C4-2B (cell line): ENCODE data around the gene TRIM67.

Experiments used
- ZFX ChIP-seq: fragments of 450-650 bp; IDR thresholded peaks from 2 replicates; pipeline ENCODE4 v1.6.1; 2017
- TF ChIP-seq, protein P1 (sequence below): fragments of 450-650 bp; conservative IDR thresholded peaks from 2 replicates; pipeline ENCODE4 v1.5.1; 2017; ENCODE audit warnings: mild to moderate bottlenecking

DNA sequence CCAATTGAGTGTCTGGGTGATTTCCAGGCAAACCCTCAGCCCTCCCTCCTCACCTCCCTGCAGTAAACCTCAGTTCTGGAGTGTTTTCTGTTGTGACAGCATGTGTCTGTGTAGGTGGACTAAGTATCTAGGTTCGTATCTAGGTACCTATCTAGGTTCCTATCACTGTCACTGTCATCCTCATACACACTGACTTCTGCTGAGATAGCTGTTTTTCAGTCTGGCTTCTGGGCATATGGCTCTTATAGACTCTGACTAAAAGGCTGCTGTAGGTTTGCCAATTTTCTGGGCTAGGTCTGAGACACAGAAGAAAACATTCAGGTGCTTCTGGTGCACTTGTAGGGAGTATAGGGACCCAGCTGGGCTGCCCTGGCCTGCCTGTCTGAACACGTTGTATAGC lies 8.1 kb upstream of the TRIM67 start:
- no peak for TF ChIP-seq ZFX
- TF ChIP-seq, protein P1, sequence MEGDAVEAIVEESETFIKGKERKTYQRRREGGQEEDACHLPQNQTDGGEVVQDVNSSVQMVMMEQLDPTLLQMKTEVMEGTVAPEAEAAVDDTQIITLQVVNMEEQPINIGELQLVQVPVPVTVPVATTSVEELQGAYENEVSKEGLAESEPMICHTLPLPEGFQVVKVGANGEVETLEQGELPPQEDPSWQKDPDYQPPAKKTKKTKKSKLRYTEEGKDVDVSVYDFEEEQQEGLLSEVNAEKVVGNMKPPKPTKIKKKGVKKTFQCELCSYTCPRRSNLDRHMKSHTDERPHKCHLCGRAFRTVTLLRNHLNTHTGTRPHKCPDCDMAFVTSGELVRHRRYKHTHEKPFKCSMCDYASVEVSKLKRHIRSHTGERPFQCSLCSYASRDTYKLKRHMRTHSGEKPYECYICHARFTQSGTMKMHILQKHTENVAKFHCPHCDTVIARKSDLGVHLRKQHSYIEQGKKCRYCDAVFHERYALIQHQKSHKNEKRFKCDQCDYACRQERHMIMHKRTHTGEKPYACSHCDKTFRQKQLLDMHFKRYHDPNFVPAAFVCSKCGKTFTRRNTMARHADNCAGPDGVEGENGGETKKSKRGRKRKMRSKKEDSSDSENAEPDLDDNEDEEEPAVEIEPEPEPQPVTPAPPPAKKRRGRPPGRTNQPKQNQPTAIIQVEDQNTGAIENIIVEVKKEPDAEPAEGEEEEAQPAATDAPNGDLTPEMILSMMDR: no peak
